GM12878 (cell line): Measurements from ENCODE around the gene RPGRIP1L. TPM values are rescaled to one million over a fixed set of nuclear protein-coding genes. Genes with fewer than 3 reads are reported as not detected.

Experiments
- BCLAF1 ChIP-seq: fragments of 450-650 bp; IDR thresholded peaks from 2 replicates; pipeline ENCODE4 v1.6.1; 2017; ENCODE audit warnings: antibody characterized with exemption, mild to moderate bottlenecking, moderate library complexity
- CHD1 ChIP-seq: IDR thresholded peaks from 2 replicates; pipeline ENCODE4 v1.6.1; 2012; ENCODE audit warnings: low read depth, low read length, improper control_type of control experiment
- CREM ChIP-seq: IDR thresholded peaks from 2 replicates; pipeline ENCODE4 v1.6.1; 2014; ENCODE audit warnings: antibody characterized with exemption, low read depth
- HCFC1 ChIP-seq: fragments of 150-350 bp; IDR thresholded peaks from 2 replicates; pipeline ENCODE4 v1.6.1; 2014; ENCODE audit warnings: low read length
- HDAC6 ChIP-seq: fragments of 200-600 bp; sonication (generic); IDR thresholded peaks from one replicate; pipeline ENCODE4 v1.8.0; 2017; ENCODE audit warnings: antibody characterized with exemption; ENCODE audit not compliant: unreplicated experiment
- IRF3 ChIP-seq: fragments of 450-650 bp; IDR thresholded peaks from 2 replicates; pipeline ENCODE4 v1.6.1; 2014; ENCODE audit warnings: mild to moderate bottlenecking
- KLF5 ChIP-seq: fragments of 450-650 bp; IDR thresholded peaks from 2 replicates; pipeline ENCODE4 v1.6.1; 2014; ENCODE audit warnings: mild to moderate bottlenecking; ENCODE audit not compliant: partially characterized antibody
- PBX3 ChIP-seq: IDR thresholded peaks from 2 replicates; pipeline ENCODE4 v1.6.1; 2011; ENCODE audit warnings: mild to moderate bottlenecking, low read depth, low read length, moderate library complexity; ENCODE audit not compliant: insufficient replicate concordance
- SIN3A ChIP-seq: IDR thresholded peaks from 2 replicates; pipeline ENCODE4 v1.6.1; 2012; ENCODE audit warnings: low read depth, low read length, improper control_type of control experiment
- STAT3 ChIP-seq: IDR thresholded peaks from 2 replicates; pipeline ENCODE4 v1.6.1; 2011; ENCODE audit warnings: low read depth, low read length, improper control_type of control experiment
- TARDBP ChIP-seq: IDR thresholded peaks from 2 replicates; pipeline ENCODE4 v1.6.1; 2016; ENCODE audit warnings: borderline replicate concordance
- ZBTB11 ChIP-seq: fragments of 450-650 bp; formaldehyde crosslinking; IDR thresholded peaks from 2 replicates; pipeline ENCODE4 v1.5.0; 2022; ENCODE audit warnings: mild to moderate bottlenecking, missing genetic modification characterization
- polyA plus RNA-seq, 11 experiments: library from polyadenylated mRNA; depleted of rRNA in 4 of 11; unstranded in 6 of 11; stranded (reverse) in 5 of 11; fragments of >200 nt; fragmentation: Nextera tagmentation in 4 of 11; fragmentation: Illumina TruSeq in 1 of 11; extraction: Ambion mirVana in 4 of 11; extraction: Trizol in 1 of 11; gene quantifications; 1 replicate in 1 of 11; 2 replicates in 10 of 11; pipeline versions ENCODE4 v1.2.1 to v1.2.3, GENCODE V29; 2011 to 2016; ENCODE audit warnings: inconsistent platforms in 2 of 11, missing spikeins in 2 of 11, low read depth in 1 of 11
- total RNA-seq, 4 experiments: library from RNA; depleted of rRNA in 3 of 4; stranded (reverse); fragments of >200 nt in 3 of 4; fragmentation: Illumina TruSeq in 1 of 4; extraction: Trizol in 1 of 4; gene quantifications; 2 replicates each; pipeline versions ENCODE4 v1.2.1 to v1.2.3, GENCODE V29; 2013 to 2021

Gene RPGRIP1L
- total and polyA plus RNA-seq, 10 of the 15 experiments (the other 5 are each of a cell fraction or from before 2014, with no cell fraction given), result 3.5 to 9.6 (median 4.4) TPM

GRCh38 chr16:53626161-53626560, 77.5 kb downstream of the RPGRIP1L start (continued):
- TF ChIP-seq KLF5 (no peak), TARDBP (no peak), CREM (no peak), STAT3 (no peak), HCFC1 (no peak), IRF3 (no peak), PBX3 (no peak), ZBTB11 (CRISPR knock-in tag) (no peak), HDAC6 (no peak), BCLAF1 (no peak), SIN3A (no peak), CHD1 (no peak)
